HL-60/S4 (cell line): ENCODE data around the gene CEMIP2.

Experiments
- in situ Hi-C: fragments of 300-500 bp; cut with MboI; formaldehyde crosslinking; loops from 2 replicates; pipeline ENCODE4 v1.14.3; 2022; ENCODE audit warnings: low sequenced_read_pairs

CEMIP2 gene

DNA sequence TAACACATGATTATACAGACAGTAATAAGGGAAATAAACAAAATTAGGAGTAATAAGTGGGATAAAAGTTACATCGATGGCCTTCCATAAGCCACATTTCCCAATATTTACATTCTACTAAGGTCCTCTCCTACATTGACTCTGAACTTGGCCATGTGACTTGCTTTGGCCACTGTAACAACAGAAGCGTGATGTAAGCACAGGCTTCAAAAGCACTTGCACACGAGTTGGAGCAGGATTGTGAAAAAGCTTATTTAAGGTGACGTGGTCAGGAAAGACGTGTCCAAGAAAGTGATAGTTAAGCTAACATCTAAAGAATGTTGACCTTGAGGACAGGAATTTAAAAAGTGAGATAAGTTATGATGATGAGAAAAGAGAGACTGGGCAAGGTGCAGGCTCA, 9.8 kb upstream of the CEMIP2 start:
- in situ Hi-C loops, result no loop called here

DNA sequence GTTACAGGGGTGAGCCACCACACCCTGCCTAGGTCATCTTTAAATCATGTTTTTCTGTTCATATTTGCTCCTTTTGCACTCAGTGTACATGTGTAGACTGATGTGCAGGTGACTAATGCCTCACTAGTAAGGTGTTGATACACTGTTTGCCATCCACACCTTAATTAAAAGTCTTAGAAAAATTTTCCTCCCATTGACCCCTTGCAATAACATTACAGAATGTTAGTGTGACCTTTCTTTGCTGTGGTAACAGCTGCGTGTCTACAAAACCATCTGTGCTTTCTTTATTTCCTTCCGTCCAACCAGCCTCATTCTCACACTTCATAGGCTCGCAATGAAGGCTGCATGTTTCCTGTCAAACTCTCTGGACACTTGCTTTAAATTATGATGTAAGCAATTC, 6.6 kb upstream of the CEMIP2 start:
- in situ Hi-C loops, result loop anchor here (25.0 kb wide), 1 partner anchor 163 kb away; no protein-coding TSS in a partner anchor

DNA sequence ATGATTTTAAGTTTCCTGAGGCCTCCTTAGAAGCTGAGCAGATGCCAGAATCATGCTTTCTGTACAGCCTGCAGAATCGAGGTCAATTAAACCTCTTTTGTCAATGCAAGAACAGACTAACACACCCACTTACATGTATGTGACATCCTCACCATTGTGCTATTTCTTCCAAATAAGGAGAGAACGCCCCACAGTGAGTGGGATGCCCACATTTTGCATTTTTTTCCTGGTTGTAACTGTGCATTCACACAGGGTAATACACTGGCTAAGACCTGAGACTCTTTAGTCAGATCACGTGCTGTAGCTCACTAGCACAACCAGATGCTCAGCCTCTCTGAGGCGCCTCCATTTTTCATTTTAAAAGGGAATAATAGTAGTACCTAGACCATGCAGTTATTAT, 4.4 kb upstream of the CEMIP2 start:
- in situ Hi-C loops, result loop anchor here (25.0 kb wide), 1 partner anchor 160 kb away; no protein-coding TSS in a partner anchor

DNA sequence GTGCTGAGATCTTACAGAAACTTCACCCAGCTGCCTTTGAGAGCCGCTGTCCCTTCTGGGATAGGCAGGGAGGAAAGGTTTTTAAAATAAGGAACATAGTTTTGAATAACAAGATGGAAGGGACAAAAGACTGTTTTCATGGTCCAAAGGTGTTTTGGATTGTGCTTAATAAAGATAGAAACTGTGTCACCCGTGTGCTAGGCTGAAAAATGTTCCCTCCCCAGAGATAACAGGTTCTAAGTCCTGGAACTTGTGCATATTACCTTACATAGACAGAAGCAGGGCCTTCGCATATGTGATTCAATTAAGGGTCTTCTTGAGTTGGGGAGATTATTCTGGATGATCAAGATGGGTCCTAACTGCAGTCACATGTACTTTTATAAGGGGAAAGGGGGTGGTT, 1.9 kb upstream of the CEMIP2 start:
- in situ Hi-C loops, result loop anchor here (25.0 kb wide), 1 partner anchor 158 kb away; no protein-coding TSS in a partner anchor

DNA sequence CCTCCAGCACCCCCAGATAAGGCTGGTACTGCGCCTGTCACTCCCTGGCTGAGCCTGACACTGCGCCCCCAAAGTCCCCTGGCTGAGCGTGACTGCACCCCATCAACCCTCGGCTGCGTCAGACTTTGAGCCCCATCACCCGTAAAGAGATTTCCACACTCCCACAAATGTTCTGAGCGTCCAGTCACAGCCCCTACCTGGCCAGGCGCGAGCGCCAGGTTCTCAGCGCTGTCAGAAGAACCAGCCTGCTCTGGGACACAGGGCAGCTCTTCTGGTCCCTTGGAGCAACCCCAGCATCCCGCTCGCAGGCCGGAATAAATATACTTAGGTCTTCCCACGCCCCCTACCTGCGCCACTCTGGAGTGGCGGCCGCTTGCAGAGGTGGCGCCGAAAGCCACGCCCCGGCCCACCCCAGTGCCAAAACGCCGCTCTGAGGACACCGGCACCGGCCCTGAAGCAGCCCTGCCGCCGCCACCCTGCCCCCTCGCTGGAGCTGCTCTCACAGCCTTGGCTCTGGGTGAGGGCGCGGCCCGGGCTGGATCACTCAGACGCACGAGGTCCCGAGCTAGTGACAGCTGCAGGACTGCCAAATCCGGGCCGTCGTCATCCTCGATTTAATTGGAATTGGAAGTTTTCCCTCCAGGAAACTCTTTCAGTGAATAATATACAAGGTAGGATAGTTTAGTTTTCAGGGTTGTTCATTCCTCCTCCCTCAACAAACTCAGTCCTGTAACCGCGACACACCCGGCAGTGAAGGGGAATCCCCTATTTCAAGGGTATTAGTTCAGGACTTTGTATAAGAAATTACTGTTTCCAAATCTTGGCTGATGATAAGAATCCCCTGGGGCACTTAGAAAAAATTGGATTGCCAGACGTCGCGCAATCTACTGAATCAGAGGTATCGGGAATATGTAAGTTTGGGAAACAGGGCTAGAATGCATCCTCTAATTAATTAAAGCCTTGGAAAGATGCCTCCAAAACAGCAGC, 1.2 kb upstream of the CEMIP2 start:
- in situ Hi-C loops, result loop anchor here (25.0 kb wide), 1 partner anchor 157 kb away; no protein-coding TSS in a partner anchor

DNA sequence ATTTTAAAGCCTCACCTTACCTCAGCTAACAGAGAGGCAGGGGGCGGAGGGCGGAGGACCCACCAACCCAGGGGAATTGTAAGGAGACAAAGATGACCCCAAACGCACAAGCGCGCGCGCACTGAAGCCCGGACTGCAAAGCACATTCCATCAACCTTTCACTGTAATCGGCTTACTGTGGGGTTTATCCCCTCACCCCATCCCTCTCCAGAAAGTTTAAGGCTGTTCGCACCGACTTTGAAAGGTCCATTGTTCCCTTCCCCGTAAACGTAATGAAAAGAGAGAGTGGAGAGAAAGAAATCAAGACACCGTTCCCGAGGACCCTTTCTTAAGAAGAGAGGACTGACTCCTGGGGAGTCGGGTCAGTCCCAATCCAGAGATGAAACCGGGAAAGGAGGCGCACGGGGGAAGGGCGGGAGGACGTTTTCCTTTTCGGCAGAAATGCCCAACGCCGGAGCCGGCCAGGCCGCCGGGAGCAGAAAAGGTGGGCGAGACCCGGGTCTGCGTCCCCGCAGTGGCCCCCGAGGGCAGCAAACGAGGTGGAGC, 464 bp downstream of the CEMIP2 start:
- in situ Hi-C loops, result loop anchor here (25.0 kb wide), 1 partner anchor 156 kb away; no protein-coding TSS in a partner anchor

DNA sequence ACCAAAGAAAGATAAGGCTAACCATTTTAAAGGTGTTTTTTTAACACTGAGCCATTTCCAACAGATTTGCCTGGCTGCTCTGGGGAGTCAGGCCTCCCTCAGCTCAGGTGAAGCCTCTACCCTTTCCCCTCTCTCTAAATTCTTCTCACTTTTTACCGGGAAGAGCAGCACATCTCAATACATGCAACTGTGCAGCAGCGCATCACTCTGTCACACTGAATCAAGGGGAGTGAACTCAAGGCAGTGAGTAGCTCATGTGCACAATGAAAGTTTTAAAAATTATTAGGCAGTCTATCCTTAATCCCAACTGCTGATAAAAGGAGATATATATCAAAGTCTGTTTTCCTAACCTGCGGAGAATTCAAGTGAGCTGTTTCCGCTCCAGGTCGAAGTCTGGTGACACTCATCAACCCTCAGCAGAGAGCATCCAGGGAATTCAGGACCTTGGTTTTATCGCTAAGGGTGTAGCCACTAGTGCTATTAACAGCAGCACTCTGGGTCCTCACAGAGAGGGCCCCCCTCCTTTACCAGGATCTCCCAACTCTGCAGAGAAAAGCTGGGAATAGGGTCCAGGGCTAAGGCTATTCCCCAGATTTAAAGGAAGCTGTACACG, 1.0 kb downstream of the CEMIP2 start:
- in situ Hi-C loops, result loop anchor here (25.0 kb wide), 1 partner anchor 155 kb away; no protein-coding TSS in a partner anchor

DNA sequence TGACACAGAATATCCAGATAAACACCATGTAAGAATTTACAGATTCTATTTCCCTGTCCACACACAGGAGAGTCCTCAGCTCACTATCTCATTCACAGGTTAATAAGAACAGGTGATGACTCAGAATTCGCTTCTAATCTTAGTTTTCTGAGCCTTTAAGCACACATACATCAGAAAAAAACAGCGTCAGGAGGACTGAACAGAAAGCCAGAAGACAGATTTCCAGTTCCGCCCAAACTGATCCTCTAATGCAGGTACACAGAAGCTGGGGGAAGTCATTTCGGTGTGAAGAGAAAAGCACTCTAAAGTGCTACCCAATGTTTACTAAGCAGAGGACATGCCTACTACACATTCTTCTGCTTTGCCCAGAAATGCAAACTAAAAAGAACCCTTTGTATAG, 1.6 kb downstream of the CEMIP2 start:
- in situ Hi-C loops, result loop anchor here (25.0 kb wide), 1 partner anchor 154 kb away; no protein-coding TSS in a partner anchor

DNA sequence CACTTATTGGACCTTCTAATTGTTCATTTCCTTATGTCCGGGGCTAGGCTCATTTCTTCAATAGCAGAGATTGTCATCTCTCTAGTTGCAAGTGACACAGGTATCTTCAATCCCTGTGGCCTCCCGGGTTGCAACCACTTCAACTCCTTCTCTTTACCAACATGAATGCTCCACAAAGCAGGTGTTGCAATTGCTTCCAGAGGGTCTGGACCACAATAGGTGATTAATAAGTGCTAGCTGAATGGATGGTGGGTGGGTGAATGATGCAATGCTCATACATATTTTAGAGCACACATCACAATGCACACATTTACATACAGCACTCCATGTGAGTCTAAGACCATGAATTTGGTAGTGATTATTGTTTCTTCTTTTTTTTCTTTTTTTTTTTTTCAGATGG, 2.6 kb downstream of the CEMIP2 start:
- in situ Hi-C loops, result loop anchor here (25.0 kb wide), 1 partner anchor 153 kb away; no protein-coding TSS in a partner anchor

DNA sequence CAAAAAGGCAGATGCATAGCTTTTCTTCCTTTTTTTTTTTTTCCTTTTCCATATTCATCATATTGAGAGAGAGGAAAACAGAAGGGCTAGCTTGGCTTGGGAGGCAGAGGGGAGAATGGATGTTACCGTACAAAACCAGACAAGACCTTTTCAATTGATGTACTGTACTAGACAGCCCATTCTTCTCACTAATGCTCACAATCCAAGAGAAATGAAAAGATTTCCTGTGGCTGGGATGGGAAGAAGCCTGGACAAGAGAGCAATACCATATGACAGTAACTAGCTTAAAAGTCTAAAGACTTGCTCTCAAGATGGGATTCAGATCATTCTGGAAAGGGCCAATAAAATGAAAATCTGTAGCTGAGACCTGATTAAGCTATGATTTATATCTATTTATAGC, 3.4 kb downstream of the CEMIP2 start:
- in situ Hi-C loops, result loop anchor here (25.0 kb wide), 1 partner anchor 153 kb away; no protein-coding TSS in a partner anchor

DNA sequence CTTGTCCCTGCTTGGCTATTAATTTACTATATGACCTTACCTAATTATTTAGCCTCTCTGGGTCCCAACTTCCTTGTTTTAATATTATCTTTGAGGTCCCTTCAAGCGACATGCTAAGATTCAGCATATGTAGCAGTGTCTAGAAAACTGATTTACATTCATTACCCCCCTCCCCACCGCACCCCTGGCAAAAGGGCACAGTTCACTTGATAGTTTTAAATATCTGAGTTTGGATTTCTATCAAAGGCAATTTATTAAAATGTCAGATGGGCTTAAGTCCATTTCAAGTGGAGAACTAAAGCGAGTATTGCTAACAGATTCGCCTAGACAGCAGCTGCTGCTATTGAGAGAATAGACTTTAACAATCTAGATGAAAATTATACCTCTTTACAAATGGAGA, 3.9 kb downstream of the CEMIP2 start:
- in situ Hi-C loops, result loop anchor here (25.0 kb wide), 1 partner anchor 152 kb away; no protein-coding TSS in a partner anchor

DNA sequence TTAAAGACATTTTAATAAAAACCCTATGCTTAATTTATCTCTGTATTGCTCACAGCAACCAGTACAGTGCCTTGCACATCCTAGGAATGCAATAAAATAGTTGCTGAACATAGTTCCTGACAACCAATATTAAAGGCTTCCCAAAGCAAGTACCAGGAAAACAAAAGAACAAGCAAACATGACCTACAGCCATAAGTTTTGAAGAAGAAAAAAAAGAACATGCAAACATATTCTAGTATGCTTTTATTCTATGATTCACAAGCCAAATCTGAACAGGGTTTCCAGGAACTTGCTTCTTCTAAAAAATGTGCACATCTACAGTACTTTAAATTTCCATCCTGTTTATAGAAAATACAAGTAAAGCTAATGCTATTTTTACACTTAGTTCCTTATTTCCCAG, 4.5 kb downstream of the CEMIP2 start:
- in situ Hi-C loops, result loop anchor here (25.0 kb wide), 1 partner anchor 152 kb away; no protein-coding TSS in a partner anchor

DNA sequence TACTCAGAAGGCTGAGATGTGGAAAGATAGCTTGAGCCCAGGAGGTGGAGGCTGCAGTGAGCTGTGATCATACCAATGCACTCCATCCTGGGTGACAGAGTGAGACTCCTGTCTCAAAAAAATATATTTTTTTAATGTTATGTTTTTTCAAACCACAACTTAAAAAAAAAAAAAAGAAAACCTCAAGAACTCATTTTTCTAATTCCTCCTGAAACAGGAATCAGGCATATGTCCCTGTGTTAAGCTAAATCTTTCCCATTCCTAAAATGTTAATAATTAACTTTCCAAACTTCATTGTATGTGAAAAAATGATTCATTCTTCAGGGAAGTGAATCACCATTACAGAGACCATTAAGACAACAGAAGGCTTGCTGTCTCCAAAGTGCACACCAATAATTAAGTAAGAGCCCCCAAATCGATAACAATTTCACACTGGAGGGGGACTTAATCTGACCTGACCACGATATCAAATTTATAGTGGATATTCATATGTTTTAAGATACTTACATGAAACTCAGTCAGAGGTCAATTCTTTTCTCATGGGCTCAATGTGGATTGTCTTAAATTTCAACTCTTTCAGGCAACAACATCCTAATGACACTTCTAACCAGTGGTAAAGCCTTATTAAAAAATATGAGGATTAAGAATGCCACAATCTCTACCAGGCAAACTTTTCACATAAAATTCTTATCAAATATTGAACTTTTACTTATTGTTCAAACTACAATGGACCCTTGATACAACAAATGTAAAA, 5.2 kb downstream of the CEMIP2 start:
- in situ Hi-C loops, result loop anchor here (25.0 kb wide), 1 partner anchor 151 kb away; no protein-coding TSS in a partner anchor

DNA sequence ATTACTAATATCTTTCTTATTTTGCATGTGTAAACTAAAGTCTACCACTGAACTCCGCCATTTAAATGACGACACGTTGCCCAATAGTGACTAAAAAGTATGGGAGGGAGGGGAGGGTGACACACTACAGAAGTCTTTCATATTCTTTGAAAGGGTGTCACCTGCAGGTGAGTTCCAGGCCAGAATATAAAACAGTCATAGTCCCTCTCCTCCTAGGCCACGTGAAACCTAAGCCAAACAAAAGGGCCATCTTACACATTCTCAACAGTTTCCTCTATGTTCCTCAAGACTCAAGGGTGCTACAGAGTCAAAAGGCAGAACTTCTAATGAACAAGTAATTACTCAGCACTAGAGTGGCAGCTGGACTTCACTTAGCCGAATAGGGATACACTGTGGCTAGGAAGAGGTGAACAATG, 6.4 kb downstream of the CEMIP2 start:
- in situ Hi-C loops, result loop anchor here (25.0 kb wide), 1 partner anchor 150 kb away; no protein-coding TSS in a partner anchor

DNA sequence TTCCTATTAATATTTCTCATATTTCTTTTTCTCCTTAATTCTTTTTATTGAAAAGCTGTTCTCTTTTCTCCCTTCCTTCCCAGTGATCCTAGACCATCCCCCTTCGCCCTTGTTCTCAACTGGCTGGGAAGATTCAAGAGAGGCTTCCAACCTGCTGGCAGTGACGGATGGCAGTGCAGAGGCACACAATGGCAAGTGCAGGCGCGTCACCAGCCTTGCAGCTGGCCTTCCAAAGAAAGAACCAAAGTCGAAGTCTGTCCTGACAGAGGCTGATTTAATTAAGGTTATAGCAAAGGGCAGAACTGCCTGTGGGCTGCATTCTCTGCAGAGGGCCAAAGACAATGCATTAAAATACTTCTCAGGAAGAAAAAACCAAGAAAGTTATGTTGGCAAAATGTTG, 7.4 kb downstream of the CEMIP2 start:
- in situ Hi-C loops, result loop anchor here (25.0 kb wide), 1 partner anchor 149 kb away; no protein-coding TSS in a partner anchor

DNA sequence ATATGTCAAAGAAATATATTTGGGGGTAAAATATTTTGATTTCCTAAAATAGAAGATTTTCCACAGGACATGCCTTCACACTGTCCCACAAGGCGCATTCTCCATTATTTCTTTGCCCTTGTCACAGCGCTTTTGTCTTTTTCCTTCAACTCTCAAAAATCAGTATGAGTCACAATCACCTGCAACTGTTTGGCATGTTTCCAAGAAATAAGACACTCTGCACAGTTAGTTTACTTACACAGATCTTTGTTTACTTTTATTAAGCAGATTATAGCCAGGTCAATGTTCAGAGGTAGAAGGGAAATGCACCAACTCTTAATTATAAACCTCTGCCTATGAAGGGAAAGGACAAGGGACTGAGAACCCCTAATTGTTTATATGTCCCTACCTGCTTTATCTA, 9.5 kb downstream of the CEMIP2 start:
- in situ Hi-C loops, result loop anchor here (25.0 kb wide), 1 partner anchor 146 kb away; no protein-coding TSS in a partner anchor

DNA sequence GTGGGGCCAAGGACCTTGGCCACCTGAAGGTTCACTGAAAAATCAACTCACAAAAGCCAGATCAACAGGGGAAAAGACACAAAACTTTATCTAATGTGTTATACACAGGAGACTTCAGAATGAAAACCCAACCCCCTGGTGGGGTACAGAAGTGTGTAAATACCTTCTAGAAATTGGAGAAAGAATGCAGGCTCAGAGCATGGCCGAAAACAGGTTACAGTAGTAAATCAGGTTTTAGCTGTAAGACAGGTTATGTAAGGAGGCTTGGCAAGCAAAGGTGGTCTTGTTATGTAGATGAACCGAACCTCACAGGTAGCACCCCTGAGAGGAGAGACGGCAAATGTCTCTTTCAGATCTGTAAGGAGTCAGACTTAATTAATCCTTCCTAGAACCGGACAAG, 10.0 kb downstream of the CEMIP2 start:
- in situ Hi-C loops, result loop anchor here (25.0 kb wide), 1 partner anchor 146 kb away; no protein-coding TSS in a partner anchor

DNA sequence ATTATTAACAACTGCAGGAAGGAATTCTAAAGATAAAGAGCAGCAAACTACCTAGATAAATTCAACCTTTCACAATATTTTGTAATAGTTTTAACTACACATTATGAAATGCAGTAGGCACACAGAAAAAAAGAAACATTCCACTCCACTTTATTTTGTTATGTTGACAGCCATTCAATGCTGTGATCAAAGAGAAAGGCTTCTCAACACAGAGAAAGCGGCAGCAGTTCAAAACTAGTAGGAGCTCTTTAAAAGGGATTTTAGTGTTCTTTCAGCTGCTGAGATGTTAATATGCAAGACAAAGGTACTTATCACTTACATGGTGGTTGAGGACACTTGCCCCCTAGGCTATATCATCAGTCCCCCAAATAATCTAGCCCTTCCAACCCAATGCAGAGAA, 11.6 kb downstream of the CEMIP2 start:
- in situ Hi-C loops, result loop anchor here (25.0 kb wide), 1 partner anchor 144 kb away; no protein-coding TSS in a partner anchor

DNA sequence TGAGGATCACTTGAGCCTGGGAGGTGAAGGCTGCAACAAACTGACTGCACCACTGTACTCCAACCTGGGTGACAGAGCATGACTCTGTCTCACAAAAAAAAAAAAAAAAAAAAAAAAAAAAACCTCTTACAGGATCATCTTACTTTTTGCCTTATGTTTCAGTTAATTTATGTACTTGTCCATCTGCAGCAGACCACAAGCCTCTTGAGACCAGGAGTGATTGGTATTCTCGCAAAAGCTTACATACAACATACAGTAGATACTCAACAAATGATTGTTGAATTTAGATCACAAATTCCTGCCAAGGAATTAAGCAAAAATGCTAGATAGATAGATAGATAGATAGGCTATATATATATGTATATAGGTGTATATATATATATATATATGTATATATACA, 12.4 kb downstream of the CEMIP2 start:
- in situ Hi-C loops, result loop anchor here (25.0 kb wide), 1 partner anchor 144 kb away; no protein-coding TSS in a partner anchor

DNA sequence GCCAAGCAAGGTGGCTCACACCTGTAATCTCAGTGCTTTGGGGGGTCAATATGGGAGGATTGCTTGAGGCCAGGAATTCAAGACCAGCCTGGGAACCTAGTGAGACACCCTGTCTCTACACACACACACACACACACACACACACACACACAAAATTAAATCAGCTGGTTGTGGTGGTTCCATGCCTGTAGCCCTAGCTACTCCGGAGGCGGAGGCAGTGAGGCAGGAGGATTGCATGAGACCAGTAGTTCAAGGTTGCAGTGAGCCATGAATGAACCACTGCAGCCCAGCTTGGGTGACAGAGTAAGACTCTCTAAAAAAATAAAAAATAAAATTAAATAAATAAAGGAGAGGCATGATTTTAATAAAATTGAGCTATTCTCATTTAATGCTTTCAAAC, 13.1 kb downstream of the CEMIP2 start:
- in situ Hi-C loops, result loop anchor here (25.0 kb wide), 1 partner anchor 143 kb away; no protein-coding TSS in a partner anchor
